GM18861 (cell line): ENCODE results near the gene IL1B.
"Not testable (repeated sequence)": the region's sequence is repeated elsewhere in the genome, so short reads cannot be mapped to it uniquely, and the experiment has no call there.

Experiments
- ATAC-seq: cut with Tn5 transposase; IDR thresholded peaks from one replicate; pipeline ENCODE4 v1.9.1; 2021; ENCODE audit not compliant: unreplicated experiment

The IL1B gene

DNA sequence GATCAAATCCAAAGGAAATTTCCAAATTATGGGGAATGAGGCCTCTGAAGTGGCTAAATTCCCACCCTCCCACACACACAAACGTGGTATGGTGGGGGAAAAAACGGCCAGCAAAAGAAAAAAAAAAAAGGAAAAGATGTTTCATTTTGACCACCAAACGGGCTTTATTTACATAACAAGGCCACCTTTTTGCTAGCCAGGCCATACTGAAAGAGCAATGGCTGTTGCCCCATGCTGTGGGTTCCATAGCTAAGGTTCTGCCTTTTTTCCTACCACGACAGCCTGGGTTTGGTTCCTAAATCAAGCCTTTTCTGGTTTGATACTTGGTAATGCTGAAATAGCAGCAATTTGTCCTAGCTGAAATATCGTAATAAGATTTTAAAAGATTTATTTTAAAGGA lies 14.0 kb upstream of the IL1B start:
- ATAC-seq: no peak

DNA sequence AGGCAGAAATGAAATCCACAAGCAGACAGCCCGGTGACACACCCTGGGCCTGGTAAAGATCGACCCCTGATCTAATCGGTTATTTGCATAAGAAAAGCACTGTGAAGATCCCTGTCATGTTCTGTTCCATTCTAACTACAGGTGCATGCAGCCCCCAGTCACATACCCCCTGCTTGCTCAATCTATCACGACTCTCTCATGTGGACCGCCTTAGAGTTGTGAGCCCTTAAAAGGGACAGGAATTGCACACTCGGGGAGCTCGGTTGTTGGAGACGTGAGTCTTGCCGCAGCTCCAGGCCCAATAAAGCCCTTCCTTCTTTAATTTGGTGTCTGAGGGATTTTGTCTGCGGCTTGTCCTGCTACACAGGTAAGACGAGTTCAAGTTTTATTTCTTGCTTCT lies 13.4 kb upstream of the IL1B start:
- no peak for ATAC-seq

DNA sequence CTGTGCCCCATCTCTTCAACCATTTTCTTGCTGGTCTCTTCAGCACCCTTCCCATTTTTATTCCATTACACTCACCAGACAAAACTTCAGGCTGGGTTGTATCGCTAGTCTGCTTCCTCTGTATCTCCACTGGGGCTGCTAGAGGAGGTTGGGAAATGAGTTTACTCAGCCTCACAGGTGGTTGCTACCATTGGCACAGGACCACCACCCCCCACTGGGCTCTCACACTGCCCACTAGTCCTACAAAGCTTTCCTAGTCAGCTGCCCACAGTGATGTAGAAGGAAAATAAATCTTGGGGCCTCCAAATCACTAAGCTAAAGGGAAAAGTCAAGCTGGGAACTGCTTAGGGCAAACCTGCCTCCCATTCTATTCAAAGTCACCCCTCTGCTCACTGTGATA lies 12.3 kb upstream of the IL1B start:
- ATAC-seq: no peak

DNA sequence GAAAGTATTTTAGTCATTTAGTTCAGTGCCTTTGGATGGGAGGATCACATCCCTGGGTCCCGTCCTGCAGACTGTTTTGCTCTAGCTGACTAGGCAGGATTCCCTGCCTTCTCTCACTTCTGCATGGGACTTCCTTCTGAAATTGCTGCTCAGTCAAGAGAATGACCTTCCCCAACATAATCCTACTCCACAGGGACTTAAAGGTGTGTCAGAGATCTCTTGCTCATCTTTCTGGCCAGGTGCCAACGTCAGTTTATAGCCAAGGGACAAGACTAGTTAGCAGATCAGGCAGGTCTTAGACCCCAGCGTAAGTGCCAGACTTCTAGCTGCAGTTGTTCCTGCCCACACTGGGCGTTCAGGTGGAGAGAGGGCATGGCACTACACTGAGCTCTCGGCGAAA lies 9.5 kb upstream of the IL1B start:
- ATAC-seq: no peak

DNA sequence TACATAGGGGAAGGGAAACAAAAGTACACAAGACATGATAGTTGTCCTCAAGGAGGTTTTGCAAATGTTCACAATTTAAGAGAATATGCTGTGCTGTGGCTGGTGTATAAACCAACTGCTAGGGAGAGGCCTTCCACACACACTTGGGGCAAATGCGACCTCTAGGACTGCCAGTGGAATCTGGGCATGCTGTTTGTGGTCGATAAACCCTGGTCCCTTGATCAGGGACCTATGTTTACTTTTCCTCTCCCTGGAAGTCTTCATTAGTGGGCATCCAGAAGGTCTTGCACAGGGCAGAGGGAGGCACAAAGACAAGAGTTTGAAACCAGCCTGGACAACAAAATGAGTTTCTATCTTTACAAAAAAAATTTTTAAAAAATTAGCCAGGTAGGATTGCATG lies 7.3 kb upstream of the IL1B start:
- ATAC-seq: no peak

DNA sequence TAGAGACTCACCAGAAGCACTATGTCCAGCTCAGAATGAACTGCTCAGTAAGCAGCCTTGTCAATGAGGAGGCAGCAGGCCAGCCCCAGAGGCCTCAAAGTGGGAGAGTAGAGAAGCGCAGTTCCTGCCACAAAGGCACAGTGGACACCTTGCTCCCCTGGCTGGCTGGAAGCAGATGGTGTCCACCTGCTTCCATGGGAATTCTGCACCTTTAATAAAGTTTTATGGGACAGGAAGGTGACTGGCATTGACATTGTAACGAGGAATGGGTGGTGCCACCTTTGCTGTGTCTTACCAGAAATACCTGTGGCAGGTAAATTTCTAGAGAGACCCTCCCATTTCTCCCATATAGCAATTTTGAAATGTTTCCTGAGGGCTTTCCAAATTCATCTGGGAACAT lies 6.7 kb upstream of the IL1B start:
- ATAC-seq: no peak

DNA sequence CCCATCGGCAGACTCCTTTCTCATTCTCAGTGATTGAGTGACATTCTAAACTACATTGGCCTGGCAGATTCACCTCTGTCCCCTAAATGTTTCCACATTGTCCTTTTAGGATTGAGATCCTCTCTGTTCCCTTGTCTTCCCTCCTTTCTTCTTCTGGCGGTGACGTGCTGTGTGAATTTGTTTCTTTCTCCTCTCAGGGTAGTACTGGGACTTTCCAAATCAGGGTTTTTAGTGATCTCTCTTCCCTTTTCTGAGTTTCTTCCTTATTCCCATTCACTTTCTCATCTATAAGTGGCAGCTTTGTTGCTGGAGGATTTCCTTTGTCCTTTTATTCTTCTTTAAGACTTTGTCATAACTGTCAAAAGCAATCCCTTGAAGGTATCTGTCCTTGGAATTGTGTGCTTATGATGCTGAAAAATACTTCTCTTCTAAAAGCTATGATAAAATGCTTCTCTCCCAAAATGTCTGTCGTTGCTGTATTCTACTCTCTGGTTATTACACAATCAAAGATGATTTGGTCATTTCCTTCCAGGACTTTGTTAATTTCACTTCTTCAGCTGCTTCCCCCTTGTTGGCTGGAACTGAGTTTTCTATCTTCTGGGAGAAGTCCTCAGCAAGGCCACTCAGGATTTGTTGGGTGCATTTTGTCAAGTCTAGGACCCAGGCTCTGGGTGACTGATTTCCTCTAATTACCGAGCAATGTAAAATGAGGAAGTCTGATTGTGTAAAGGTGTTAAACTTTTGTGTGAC lies 4.9 kb upstream of the IL1B start:
- no peak for ATAC-seq

DNA sequence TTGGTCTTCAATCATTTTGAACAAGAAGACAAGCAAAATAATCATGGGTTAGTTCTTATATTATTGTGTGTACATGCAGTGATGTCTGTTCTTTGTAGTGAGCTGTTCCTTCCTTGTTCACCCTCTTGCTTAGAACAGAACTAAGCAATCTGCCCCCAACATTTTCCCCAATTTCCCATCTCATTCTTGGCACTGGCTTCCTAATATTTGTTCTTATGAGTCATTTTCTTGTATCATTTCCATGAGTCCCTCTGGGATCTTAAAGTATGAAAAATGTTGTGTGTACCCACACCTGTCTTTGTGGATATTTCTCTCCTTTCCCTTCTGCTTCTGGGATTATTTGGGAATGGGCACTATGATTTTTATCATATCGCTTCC lies 3.5 kb upstream of the IL1B start:
- ATAC-seq: no peak

DNA sequence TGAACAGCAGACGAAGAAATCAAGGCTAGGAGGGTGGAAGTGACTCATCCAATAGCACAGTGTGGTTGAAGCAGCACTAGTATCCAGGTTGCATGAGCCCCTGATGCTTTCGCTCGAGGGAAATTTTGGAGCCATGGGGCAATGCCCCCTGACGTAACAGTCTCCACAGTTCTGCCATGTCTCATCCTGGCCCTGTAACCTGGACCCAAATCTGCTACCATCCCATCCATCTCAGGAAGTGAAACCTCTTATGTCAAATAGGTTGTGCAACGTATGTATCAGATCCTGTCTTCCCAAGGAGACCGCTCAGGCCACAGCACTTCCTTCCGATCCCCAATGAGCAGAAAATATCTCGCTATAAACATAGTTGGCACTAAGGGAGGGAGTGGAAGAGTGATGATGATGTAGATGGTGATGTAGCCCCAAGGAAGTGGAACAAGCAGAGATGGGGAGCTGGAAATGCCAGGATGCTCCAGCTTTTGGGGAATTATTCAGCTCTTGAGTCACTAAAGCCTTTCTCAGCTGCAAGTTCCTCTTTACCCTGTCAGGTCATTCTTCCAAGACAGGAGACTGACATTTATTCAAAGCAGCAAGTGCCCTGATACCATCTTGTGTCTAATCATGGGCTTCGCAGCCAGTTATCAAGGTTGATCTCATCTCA lies 3.0 kb upstream of the IL1B start:
- no peak for ATAC-seq

DNA sequence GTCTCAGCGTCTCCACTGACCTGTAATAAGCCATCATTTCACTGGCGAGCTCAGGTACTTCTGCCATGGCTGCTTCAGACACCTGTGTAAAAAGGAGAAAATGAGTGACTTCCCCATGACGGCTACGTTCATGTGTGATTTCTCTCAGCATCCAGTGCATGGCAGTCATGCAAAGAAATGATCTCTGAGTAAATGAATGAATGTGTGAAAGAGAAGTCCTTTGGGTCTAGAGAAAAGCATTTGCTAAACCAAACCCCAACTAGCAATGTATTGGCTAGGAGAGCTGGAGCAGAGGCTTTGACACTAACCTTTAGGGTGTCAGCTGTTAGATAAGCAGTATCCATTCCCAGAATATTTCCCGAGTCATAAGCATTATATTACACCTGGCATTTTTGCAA lies 417 bp downstream of the IL1B start:
- no peak for ATAC-seq

DNA sequence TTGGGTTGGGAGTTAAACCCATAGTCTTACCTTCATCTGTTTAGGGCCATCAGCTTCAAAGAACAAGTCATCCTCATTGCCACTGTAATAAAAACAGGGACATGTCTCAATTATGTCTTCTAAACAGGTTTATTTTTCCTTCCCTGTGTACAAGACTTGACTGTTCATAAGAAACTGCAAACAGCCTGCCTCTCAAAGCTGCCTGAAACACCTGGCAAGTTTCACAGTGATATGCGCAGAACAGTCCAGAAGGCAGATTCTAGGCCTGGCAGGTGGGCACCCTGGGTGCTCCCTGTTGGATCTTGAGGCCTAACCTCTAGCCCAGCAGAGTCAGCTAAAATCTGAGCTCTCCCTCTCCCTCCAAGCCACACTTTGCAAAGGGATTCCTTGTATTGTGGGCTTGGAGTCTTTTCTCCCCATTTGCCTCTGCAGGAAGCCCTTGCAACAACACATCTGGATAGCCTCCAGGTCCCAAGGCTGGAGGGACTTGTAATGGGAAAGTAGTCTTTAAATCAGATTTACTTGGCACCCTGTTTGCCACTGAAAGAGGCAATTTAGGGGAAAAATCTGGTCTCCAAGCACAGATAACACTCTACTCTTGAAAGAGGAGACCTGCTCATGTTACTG lies 930 bp downstream of the IL1B start:
- ATAC-seq: no peak

DNA sequence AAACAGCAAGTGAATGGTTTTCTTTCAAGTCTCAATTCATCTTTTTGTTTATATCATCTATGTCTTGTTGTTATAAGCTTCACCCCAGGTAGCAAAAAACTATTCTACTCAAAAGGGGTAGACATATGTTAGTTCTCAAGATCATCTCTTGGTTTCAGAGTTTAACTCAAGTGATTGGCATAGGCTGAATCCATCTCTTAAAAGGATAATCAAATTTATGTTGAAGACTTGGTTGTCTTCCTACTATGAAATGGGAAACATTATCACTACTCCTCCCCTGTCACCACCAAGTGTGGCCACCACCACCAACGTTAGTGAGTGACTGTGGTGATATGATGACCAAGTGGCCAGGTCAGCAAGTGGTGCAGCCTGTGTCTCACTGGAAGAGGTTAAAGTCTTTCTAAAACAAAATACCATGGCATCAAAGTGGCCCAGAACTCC lies 1.5 kb downstream of the IL1B start:
- no peak for ATAC-seq

DNA sequence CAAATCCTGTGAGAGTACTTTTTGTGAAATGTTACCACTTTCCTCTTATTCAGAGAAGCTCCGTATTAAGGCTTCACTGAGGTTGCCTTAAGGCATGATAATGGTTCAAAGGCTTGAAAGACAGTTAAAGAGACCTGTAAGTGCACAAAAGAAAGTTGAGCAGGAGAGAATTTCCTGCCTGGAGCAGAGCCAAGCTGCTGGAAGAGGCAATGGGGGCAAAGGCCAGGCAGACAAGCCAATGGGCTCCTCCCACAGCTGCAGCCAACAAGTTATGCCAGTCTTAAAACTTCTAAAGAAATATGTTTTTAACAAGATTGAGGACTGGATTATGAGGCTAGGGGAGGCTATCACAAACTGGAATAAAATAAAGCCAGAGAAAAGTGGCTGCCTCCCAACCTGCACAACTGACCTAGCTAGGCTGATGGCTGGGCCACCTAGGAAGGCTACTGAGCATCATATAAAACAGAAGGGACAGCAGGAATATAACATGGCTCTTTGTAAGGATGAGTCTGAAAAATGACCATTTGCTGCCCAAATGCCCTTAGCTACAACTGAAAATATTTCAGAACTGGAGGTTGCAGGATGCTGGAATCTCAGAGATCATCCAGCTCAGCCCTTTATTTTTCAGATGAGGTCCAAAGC lies 2.1 kb downstream of the IL1B start:
- no peak for ATAC-seq

DNA sequence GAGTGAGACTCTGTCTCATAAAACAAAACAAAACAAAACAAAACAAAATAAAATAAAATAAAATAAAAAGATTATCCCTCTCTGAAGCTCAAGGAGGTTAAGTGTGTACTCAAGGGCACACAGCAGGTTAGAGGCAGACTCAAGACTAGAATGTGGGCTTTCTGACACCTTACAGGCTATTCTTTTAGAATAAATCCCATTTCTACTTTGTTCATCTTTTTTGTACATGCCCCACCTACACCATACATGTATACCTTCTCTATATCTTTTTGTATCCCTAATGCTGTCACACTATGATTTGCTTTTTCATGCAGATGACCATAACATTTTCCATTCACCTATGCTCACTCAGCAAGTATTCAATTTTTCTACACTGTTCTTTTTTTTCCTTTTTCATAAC lies 2.6 kb downstream of the IL1B start:
- no peak for ATAC-seq

DNA sequence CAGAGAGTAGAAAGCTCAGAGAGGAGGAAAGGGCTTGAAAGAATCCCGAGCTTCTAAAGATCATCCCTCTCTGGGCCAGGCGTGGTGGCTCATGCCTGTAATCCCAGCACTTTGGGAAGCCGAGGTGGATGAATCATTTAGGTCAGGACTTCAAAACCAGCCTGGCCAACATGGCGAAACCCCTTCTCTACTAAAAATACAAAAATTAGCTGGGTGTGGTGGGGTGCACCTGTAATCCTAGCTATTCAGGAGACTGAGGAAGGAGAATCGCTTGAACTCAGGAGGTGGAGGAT lies 3.0 kb downstream of the IL1B start:
- ATAC-seq: not testable (repeated sequence)

DNA sequence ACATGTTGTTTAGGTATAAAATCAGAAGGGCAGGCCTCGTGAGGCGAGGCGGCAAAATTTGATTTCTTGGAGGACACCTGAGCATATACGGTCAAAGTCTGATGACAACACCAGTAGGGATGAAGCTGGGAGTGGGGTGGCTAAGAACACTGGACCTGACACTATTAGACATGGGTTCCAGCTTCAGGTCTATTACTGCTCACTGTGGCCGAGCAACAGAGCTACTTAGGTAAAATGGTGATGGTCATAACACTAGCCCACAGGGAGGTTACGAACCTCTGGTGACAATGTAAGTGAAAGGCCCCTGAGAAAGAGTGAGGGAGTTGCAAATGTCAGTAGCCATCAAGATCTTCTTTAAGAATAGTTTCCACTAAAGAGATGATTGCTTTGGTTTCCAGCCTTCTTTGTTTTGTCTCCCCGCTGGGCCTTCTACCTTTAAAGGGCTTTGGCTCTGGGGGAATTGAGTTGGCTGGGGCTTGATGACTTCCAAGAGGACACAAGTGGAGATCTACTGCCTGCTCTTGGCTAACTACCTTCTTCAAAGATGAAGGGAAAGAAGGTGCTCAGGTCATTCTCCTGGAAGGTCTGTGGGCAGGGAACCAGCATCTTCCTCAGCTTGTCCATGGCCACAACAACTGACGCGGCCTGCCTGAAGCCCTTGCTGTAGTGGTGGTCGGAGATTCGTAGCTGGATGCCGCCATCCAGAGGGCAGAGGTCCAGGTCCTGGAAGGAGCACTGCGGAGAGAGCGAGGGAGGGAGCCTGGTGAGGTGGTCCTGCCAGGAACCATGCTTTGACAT lies 3.5 kb downstream of the IL1B start:
- ATAC-seq: no peak

DNA sequence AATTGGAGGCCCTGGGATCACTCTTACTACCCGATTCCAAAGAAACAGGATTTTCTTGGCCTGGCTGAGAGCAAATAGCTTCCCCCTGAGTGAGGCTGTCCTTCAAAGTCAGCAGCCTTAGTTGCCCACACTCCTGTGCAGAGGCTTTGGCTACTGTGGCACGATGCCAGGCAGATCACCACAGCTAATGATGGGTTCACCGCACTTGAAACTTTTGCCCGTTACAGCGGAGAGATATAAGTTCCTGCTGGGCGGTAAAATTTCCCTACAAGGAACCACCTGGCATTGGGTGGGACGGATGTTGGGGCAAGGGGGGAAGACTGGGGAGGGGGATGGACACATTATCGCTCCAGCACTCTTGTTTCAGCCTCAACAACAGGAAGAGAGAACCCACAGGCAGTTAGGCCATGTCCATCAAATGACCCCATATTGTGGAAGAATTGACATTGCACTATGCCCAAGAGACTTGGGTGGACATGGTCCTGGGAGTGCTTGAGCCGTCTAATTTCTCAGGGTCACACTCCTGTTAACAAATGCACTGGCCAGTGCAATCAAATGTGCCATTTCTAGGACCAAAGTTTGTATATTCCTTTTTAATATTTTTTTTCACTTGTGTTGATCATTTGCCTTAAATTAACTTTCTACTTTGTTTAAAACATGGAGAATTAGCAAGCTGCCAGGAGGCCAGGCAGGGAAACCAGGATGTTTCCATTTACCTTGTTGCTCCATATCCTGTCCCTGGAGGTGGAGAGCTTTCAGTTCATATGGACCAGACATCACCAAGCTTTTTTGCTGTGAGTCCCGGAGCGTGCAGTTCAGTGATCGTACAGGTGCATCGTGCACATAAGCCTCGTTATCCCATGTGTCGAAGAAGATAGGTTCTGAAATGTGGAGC lies 4.4 kb downstream of the IL1B start:
- no peak for ATAC-seq

DNA sequence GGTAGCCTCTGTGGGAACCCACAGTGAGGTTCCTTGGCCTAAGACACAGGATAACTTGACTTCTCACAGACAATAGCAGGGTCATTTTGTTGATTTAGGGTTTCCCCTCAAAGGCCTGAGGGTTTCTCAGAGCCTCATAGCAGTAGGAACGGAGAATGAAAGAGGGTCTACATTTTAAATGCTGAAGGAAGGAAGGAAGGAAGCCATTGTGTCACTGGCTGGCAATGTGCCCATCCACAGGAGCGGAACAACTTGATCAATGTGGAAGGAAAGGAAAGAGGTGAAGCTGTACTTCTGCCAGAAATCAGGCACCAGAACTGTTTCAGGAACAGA lies 5.1 kb downstream of the IL1B start:
- ATAC-seq: no peak

DNA sequence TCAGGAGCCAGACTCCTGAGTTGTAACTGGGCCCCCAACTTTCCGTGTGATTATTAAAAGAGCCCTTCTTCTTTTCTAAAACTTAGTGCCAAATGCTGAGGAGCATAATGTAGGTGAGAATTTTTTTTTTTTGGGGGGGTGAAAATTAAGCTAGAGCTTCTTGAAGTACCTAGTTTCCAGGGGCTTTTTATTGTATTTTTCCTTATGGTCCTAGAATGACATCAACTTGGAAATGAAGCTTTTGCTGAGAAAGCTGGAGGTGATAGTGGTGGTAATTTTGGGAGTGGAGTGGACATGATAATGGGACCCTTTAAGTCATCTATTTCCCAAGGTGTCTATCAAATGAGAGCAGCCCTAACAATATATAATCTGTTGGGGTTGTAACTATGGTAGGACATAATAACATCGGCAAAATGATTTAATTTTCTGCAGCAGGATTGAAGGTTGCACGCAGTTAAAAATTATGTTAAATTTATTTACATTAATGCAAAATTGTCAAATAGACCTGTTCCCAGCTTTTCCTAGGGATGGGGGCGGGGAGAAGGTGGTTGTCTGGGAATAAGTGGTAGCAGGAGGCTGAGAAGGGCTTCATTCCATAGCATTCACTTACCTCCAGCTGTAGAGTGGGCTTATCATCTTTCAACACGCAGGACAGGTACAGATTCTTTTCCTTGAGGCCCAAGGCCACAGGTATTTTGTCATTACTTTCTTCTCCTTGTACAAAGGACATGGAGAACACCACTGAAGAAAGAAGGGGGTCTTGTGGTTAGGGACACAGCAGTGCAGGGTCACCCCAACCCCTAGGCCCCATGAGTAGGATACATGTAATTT lies 5.7 kb downstream of the IL1B start:
- no peak for ATAC-seq
